Epithelial cell of esophagus (primary cell): ENCODE results near the gene TTC13.
"Not testable (repeated sequence)": the region's sequence is repeated elsewhere in the genome, so short reads cannot be mapped to it uniquely, and the experiment has no call there.

ENCODE experiments used
- DNase-seq: peaks from one replicate; pipeline ENCODE4 v3.0.0; 2010; ENCODE audit warnings: low read depth
- H3K4me3 ChIP-seq: 2 replicates; pipeline ENCODE4 v1.5.1; 2011; ENCODE audit warnings: mild to moderate bottlenecking, low read length, control low read depth
- CTCF ChIP-seq: IDR thresholded peaks from 2 replicates; pipeline ENCODE4 v1.5.1; 2011; ENCODE audit warnings: low read depth, mild to moderate bottlenecking, low read length, control low read depth, inconsistent platforms; ENCODE audit not compliant: insufficient read depth; ENCODE audit errors: missing control alignments

TTC13 gene

GRCh38 chr1:230978491-230979388 is at the start of gene TTC13, which contains the start of gene ARV1:
Gene TTC13 (minus strand): TSS chr1:230978861. CDS start chr1:230978830, 31 bp downstream.
Gene ARV1 (plus strand): TSS chr1:230979094. CDS start chr1:230979106, 12 bp downstream.
- peak; percentile 100 for DNase-seq
- H3K4me3 ChIP-seq = peak within 1 kb of the TSS; percentile 90
- peak; percentile 44 for TF ChIP-seq CTCF

GRCh38 chr1:231027971-231028370 is 49.3 kb upstream of the TTC13 start:
- no peak overlapping the region for H3K4me3 ChIP-seq
- no peak for DNase-seq
- TF ChIP-seq CTCF = no peak

- H3K4me3 ChIP-seq = no peak overlapping the region
- TF ChIP-seq CTCF = no peak
- DNase-seq = peak; percentile 75
Measured at GRCh38 chr1:231027136-231027925, 48.7 kb upstream of the TTC13 start.

GRCh38 chr1:231026576-231026975 is 47.9 kb upstream of the TTC13 start:
- no peak for TF ChIP-seq CTCF
- no peak overlapping the region for H3K4me3 ChIP-seq
- DNase-seq = no peak

GRCh38 chr1:231023150-231023549 is 44.5 kb upstream of the TTC13 start:
- TF ChIP-seq CTCF = no peak
- H3K4me3 ChIP-seq = no peak overlapping the region
- DNase-seq = no peak

- not testable (repeated sequence) for H3K4me3 ChIP-seq, DNase-seq
Measured at GRCh38 chr1:231022543-231022942, 43.9 kb upstream of the TTC13 start.

GRCh38 chr1:231021540-231022031 is 42.9 kb upstream of the TTC13 start:
- DNase-seq = no peak
- H3K4me3 ChIP-seq = no peak overlapping the region
- no peak for TF ChIP-seq CTCF
